T-cell (primary cell): ENCODE measurements around the gene OFD1. TPM values are rescaled to one million over a fixed set of nuclear protein-coding genes. Genes with fewer than 3 reads are reported as not detected.

Experiments used
- ATAC-seq, 4 experiments: fragments of 200-7000 bp in 3 of 4; fragments of 150-1000 bp in 1 of 4; cut with Tn5 transposase; replicated peaks in 1 of 4; 1 replicate in 3 of 4; 2 replicates in 1 of 4; pipeline ENCODE4 v1.10.0; 2021; ENCODE audit warnings: moderate library complexity in 3 of 4, mild to moderate bottlenecking in 2 of 4, moderate number of reproducible peaks in 1 of 4
- CTCF ChIA-PET, 2 donors: fragments of 300-600 bp; sonication (Branson Sonifier 250); formaldehyde crosslinking; loops; one replicate each; lab custom pipeline; 2022; ENCODE audit warnings: antibody characterized with exemption in 2 of 2; lab: Charles Lee
- POLR2A ChIA-PET, 2 donors: fragments of 300-600 bp; sonication (Branson Sonifier 250); formaldehyde crosslinking; loops; one replicate each; lab custom pipeline; 2022; ENCODE audit warnings: antibody characterized with exemption in 2 of 2; lab: Charles Lee
- DNase-seq, 35 experiments: peaks; one replicate each; pipeline versions ENCODE4 v3.0.0 to v3.0.0-alpha.2; 2013 to 2023
- H3K27ac ChIP-seq: one replicate; pipeline ENCODE4 v1.5.1; 2013; ENCODE audit warnings: low read length
- H3K27me3 ChIP-seq, 2 experiments: replicated peaks in 1 of 2; 1 replicate in 1 of 2; 2 replicates in 1 of 2; pipeline versions ENCODE4 v1.6.1 to v1.7.0; 2013; ENCODE audit warnings: low read length in 1 of 2, mixed read lengths in 1 of 2; ENCODE audit not compliant: control insufficient read depth in 2 of 2, insufficient read depth in 2 of 2; ENCODE audit errors: extremely low read depth in 1 of 2
- H3K36me3 ChIP-seq, 2 donors: 1 replicate in 1 of 2; 2 replicates in 1 of 2; pipeline versions ENCODE4 v1.6.1 to v1.7.0; 2013; ENCODE audit warnings: low read length in 1 of 2; ENCODE audit not compliant: control insufficient read depth in 2 of 2, insufficient read depth in 1 of 2; ENCODE audit errors: extremely low read depth in 1 of 2
- H3K4me1 ChIP-seq, 2 experiments: 1 replicate in 1 of 2; 2 replicates in 1 of 2; pipeline versions ENCODE4 v1.6.1 to v1.7.0; 2013; ENCODE audit warnings: low read length in 2 of 2, mixed read lengths in 1 of 2; ENCODE audit not compliant: insufficient read depth in 2 of 2, control insufficient read depth in 1 of 2; ENCODE audit errors: extremely low read depth in 1 of 2
- H3K4me3 ChIP-seq, 2 donors: 1 replicate in 1 of 2; 2 replicates in 1 of 2; pipeline versions ENCODE4 v1.5.1 to v1.7.0; 2013; ENCODE audit warnings: mild to moderate bottlenecking in 2 of 2, low read length in 1 of 2, moderate library complexity in 1 of 2; ENCODE audit not compliant: control insufficient read depth in 1 of 2; ENCODE audit errors: extremely low read depth in 1 of 2
- H3K9me3 ChIP-seq: 2 replicates; pipeline ENCODE4 v1.7.0; 2013
- H3K27ac Mint-ChIP-seq, 2 donors: one replicate each; pipeline ENCODE4 v1.8.0; 2020 to 2021; ENCODE audit warnings: mild to moderate bottlenecking in 2 of 2, mixed read lengths in 2 of 2
- H3K27me3 Mint-ChIP-seq, 2 donors: one replicate each; pipeline ENCODE4 v1.8.0; 2021 to 2022; ENCODE audit warnings: mixed read lengths in 2 of 2
- H3K36me3 Mint-ChIP-seq: one replicate; pipeline ENCODE4 v1.8.0; 2021; ENCODE audit warnings: mixed read lengths
- H3K4me1 Mint-ChIP-seq, 3 donors: one replicate each; pipeline ENCODE4 v1.8.0; 2020 to 2022; ENCODE audit warnings: mixed read lengths in 3 of 3, mild to moderate bottlenecking in 1 of 3
- H3K4me3 Mint-ChIP-seq, 3 donors: one replicate each; pipeline ENCODE4 v1.8.0; 2020 to 2022; ENCODE audit warnings: mild to moderate bottlenecking in 3 of 3, mixed read lengths in 3 of 3, moderate library complexity in 3 of 3
- H3K9me3 Mint-ChIP-seq, 3 donors: one replicate each; pipeline ENCODE4 v1.8.0; 2020 to 2022; ENCODE audit warnings: mixed read lengths in 3 of 3
- WGBS: methylation state at CpG from one replicate; pipeline ENCODE4 v1.1.5; 2013; ENCODE audit warnings: missing lambda C conversion rate; ENCODE audit not compliant: insufficient coverage; 5-methylcytosine and 5-hydroxymethylcytosine counted together
- total RNA-seq, 35 experiments: library from RNA in 6 of 35; stranded (reverse) in 6 of 35; fragments of 120-200 nt in 1 of 35; gene quantifications; one replicate each; pipeline versions ENCODE4 v1.2.1 to v1.2.4 and lab custom pipeline; 2013 to 2026

OFD1 gene
- total RNA-seq, 5 donors from 2014 or later (not counting 1 experiment from before 2014, with no cell fraction given): 78.8 to 96.8 (median 89.3) TPM

DNA sequence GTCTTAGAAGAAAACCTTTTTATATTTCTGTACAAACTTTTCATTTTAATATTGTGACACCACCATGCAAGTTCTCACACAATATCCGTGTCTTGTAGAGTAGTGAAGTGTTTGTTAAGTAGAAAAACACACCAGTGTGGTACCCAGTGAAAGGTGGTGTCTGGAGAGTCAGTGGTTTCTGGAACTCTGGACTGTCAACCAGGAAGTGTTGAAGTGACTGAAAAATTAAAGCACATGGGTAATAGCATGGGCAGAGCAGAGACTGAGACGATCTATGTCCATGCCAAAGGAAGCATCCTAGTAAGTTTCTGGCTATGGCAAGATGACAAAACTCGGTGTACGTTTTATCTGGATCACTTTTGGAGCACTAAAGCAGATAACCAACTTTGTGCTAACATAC, 23.4 kb upstream of the OFD1 start:
- ATAC-seq: no peak
- H3K9me3 Mint-ChIP-seq: no peaks in the 10 kb centered on the region
- no peaks in the 10 kb centered on the region for H3K9me3 ChIP-seq
- no peak overlapping the region for H3K4me3 ChIP-seq
- H3K4me3 Mint-ChIP-seq: no peak overlapping the region
- peaks cover 0 to 23% of the 10 kb centered on the region in 2 donors for H3K36me3 ChIP-seq
- peaks cover 10 to 13% (median 12%) of the 10 kb centered on the region in 3 donors for H3K4me1 Mint-ChIP-seq
- whole genome bisulfite sequencing: no CpG with 5 or more reads among the region's 4 CpGs
- H3K27me3 Mint-ChIP-seq: peaks cover 0 to 10% of the 10 kb centered on the region in 2 donors
- no peaks in the 10 kb centered on the region for H3K27me3 ChIP-seq
- H3K4me1 ChIP-seq: peaks cover 0 to 4% of the 10 kb centered on the region in 2 experiments
- H3K36me3 Mint-ChIP-seq: peaks cover 22% of the 10 kb centered on the region
- no peak overlapping the region for H3K27ac ChIP-seq
- POLR2A ChIA-PET: no interaction called here
- H3K27ac Mint-ChIP-seq: peak overlapping the region; percentile 56 to 63
- CTCF ChIA-PET: interaction anchor here in 1 of 2 donors (1.3 kb wide), 1 partner anchor 15 kb away, joined by 3 read pairs; no protein-coding TSS in a partner anchor
- DNase-seq: no peak

DNA sequence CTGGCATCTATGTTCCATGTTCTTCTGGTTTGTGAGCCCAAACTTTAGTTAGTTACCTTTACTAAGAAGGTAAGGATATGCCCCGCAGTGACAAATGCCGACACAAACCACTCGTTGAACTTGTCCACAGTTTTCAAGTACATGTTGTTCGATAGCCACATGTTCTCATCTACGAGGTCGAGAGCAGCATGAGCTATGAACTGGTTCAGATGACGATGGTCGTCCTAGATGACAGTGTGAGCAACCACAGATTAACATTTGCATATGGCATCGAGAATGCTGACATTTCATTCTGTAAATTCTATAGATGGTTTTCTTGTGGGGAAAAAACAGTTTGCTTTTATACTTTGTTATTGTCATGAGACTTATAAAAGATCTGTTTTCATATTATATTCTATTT, 18.1 kb upstream of the OFD1 start:
- CTCF ChIA-PET: interaction anchor here (0.7 to 1.5 kb wide), 5 partner anchors 18 to 58 kb away, joined by 3 to 4 read pairs (median 4); partner anchors contain the start of genes OFD1 (in 1 of the 2) and TRAPPC2 (in 1 of the 2)
- H3K4me1 Mint-ChIP-seq: peaks cover 33 to 44% (median 42%) of the 10 kb centered on the region in 3 donors
- peak in 8 of 35 experiments; percentile 2 to 46 (median 14) for DNase-seq
- H3K9me3 ChIP-seq: no peaks in the 10 kb centered on the region
- no peaks in the 10 kb centered on the region for H3K9me3 Mint-ChIP-seq
- 75% methylated on average over 4 of the region's 9 CpGs for WGBS
- H3K4me3 ChIP-seq: no peak overlapping the region
- H3K27ac Mint-ChIP-seq: peak overlapping the region; percentile 52 to 83
- H3K4me3 Mint-ChIP-seq: no peak overlapping the region
- peaks cover 0 to 18% of the 10 kb centered on the region in 2 donors for H3K36me3 ChIP-seq
- POLR2A ChIA-PET: interaction anchor here in 1 of 2 donors (0.8 to 1.6 kb wide), 2 partner anchors 9 to 19 kb away, joined by 3 to 14 read pairs; partner anchors contain the start of genes OFD1 and TRAPPC2
- no peaks in the 10 kb centered on the region for H3K27me3 ChIP-seq
- ATAC-seq: peak in 1 of 4 experiments; percentile 41
- peaks cover 5 to 35% of the 10 kb centered on the region in 2 experiments for H3K4me1 ChIP-seq
- peaks cover 0 to 7% of the 10 kb centered on the region in 2 donors for H3K27me3 Mint-ChIP-seq
- peak overlapping the region; percentile 72 for H3K27ac ChIP-seq
- H3K36me3 Mint-ChIP-seq: peaks cover 28% of the 10 kb centered on the region

DNA sequence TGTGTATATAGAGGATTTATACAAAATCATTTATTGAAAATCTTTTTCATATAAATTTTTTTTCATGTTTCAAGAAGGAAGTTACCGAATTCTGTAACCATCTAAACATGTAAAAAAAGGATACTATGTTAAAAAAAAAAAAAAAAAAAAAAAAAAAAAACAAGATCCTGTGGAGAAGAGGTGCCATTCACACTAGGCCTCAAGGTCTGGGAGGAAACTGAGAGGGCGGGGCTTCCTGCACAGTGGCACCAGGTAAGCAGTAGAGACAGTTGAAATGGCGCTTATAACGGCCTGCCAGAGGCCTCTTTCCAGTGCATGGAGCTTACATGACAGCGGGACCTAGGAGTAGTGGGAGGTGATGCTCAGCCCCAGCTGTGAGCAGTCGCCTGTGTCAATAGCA, 17.6 kb upstream of the OFD1 start:
- DNase-seq: peak in 33 of 35 experiments; percentile 26 to 72 (median 53)
- Mint-ChIP-seq H3K4me1 (peaks cover 28 to 42% (median 42%) of the 10 kb centered on the region in 3 donors), H3K36me3 (peaks cover 27% of the 10 kb centered on the region), H3K9me3 (no peaks in the 10 kb centered on the region), H3K27ac (peak overlapping the region; percentile 80 to 83), H3K4me3 (peak overlapping the region in 1 of 3 donors; percentile 35), H3K27me3 (peaks cover 0 to 3% of the 10 kb centered on the region in 2 donors)
- ChIA-PET CTCF (interaction anchor here in 1 of 2 donors (0.8 to 1.5 kb wide), 3 partner anchors 18 to 58 kb away, joined by 3 to 4 read pairs (median 4); partner anchors contain the start of genes OFD1 and TRAPPC2), POLR2A (interaction anchor here in 1 of 2 donors (0.8 kb wide), 1 partner anchor 9 kb away, joined by 3 read pairs; no protein-coding TSS in a partner anchor)
- no peaks in the 10 kb centered on the region for H3K27me3 ChIP-seq
- WGBS: 60% methylated on average over 1 of the region's 6 CpGs
- H3K36me3 ChIP-seq: peaks cover 0 to 15% of the 10 kb centered on the region in 2 donors
- peaks cover 5 to 31% of the 10 kb centered on the region in 2 experiments for H3K4me1 ChIP-seq
- H3K9me3 ChIP-seq: no peaks in the 10 kb centered on the region
- peak; percentile 52 to 86 (median 79) for ATAC-seq
- H3K27ac ChIP-seq: peak overlapping the region; percentile 72
- H3K4me3 ChIP-seq: no peak overlapping the region

GRCh38 chrX:13717700-13718472, 16.7 kb upstream of the OFD1 start:
- WGBS: no CpG with 5 or more reads among the region's 7 CpGs
- Histone ChIP-seq H3K4me3 (no peak overlapping the region), H3K9me3 (no peaks in the 10 kb centered on the region), H3K27me3 (no peaks in the 10 kb centered on the region), H3K27ac (peak overlapping the region; percentile 36), H3K36me3 (peaks cover 0 to 14% of the 10 kb centered on the region in 2 donors), H3K4me1 (peaks cover 5 to 38% of the 10 kb centered on the region in 2 experiments)
- no peaks in the 10 kb centered on the region for H3K9me3 Mint-ChIP-seq
- H3K27me3 Mint-ChIP-seq: no peaks in the 10 kb centered on the region
- peaks cover 28% of the 10 kb centered on the region for H3K36me3 Mint-ChIP-seq
- ATAC-seq (no peak), DNase-seq (no peak)
- CTCF ChIA-PET: no interaction called here
- no peak overlapping the region for H3K4me3 Mint-ChIP-seq
- peaks cover 34 to 49% (median 47%) of the 10 kb centered on the region in 3 donors for H3K4me1 Mint-ChIP-seq
- peak overlapping the region; percentile 59 to 80 for H3K27ac Mint-ChIP-seq
- POLR2A ChIA-PET: no interaction called here

DNA sequence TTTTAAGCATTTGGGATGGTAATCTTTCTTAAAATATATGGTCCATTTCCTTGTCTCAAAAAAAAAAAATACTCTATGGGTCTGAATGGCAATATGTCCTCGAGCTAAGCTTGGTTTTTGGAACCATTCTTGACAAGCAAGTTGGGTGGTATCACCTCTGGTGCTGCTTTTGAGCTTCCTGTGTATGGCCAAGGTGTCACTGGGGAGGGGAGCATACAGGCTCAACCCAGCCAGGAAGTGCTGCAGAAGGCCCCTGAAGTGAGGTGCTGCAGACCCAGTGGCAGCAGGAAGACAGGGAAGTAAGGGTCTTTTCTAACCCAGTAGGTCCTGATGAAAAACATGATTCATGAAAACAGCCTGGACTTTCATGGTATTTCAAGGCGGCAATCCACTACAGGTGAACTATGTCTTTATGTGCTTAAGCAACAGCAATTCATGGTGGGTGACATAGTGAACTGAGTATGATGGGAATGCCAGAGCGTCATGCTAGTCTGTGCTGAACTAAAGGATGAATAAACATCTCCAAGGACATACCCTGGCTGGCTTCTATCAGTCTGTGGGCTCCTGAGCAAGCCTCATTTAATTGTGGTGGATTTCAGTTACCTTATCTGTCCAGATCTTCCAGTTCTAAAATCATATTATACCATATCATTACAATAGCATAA, 15.2 kb upstream of the OFD1 start:
- H3K27me3 Mint-ChIP-seq: peaks cover 0 to 7% of the 10 kb centered on the region in 2 donors
- H3K9me3 ChIP-seq: no peaks in the 10 kb centered on the region
- peak in 24 of 35 experiments; percentile 4 to 52 (median 20) for DNase-seq
- no peak overlapping the region for H3K4me3 ChIP-seq
- peaks cover 45 to 57% (median 55%) of the 10 kb centered on the region in 3 donors for H3K4me1 Mint-ChIP-seq
- ChIA-PET CTCF (interaction anchor here in 1 of 2 donors (0.6 to 0.7 kb wide), 2 partner anchors 26 to 28 kb away, joined by 3 read pairs; no protein-coding TSS in a partner anchor), POLR2A (interaction anchor here in 1 of 2 donors (0.5 to 0.7 kb wide), 2 partner anchors 12 to 18 kb away, joined by 4 to 6 read pairs; no protein-coding TSS in a partner anchor)
- H3K9me3 Mint-ChIP-seq: no peaks in the 10 kb centered on the region
- H3K27ac ChIP-seq: peak overlapping the region; percentile 49
- no peaks in the 10 kb centered on the region for H3K27me3 ChIP-seq
- H3K4me3 Mint-ChIP-seq: no peak overlapping the region
- H3K4me1 ChIP-seq: peaks cover 5 to 41% of the 10 kb centered on the region in 2 experiments
- ATAC-seq: peak; percentile 34 to 87 (median 76)
- H3K27ac Mint-ChIP-seq: peak overlapping the region; percentile 81 to 82
- peaks cover 37% of the 10 kb centered on the region for H3K36me3 Mint-ChIP-seq
- H3K36me3 ChIP-seq: peaks cover 0 to 14% of the 10 kb centered on the region in 2 donors
- WGBS: 80% methylated on average over 1 of the region's 3 CpGs
